ENCODE measurements around the gene PPP2R2C.

Gene PPP2R2C

GRCh38 chr4:6396696-6397236 is 75.6 kb downstream of the PPP2R2C start:
- TF ChIP-seq, protein P1, sequence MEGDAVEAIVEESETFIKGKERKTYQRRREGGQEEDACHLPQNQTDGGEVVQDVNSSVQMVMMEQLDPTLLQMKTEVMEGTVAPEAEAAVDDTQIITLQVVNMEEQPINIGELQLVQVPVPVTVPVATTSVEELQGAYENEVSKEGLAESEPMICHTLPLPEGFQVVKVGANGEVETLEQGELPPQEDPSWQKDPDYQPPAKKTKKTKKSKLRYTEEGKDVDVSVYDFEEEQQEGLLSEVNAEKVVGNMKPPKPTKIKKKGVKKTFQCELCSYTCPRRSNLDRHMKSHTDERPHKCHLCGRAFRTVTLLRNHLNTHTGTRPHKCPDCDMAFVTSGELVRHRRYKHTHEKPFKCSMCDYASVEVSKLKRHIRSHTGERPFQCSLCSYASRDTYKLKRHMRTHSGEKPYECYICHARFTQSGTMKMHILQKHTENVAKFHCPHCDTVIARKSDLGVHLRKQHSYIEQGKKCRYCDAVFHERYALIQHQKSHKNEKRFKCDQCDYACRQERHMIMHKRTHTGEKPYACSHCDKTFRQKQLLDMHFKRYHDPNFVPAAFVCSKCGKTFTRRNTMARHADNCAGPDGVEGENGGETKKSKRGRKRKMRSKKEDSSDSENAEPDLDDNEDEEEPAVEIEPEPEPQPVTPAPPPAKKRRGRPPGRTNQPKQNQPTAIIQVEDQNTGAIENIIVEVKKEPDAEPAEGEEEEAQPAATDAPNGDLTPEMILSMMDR (IDR thresholded peaks at IDR 0.05; ENCODE audit: low read depth, low read length, missing control alignments): no peak

DNA sequence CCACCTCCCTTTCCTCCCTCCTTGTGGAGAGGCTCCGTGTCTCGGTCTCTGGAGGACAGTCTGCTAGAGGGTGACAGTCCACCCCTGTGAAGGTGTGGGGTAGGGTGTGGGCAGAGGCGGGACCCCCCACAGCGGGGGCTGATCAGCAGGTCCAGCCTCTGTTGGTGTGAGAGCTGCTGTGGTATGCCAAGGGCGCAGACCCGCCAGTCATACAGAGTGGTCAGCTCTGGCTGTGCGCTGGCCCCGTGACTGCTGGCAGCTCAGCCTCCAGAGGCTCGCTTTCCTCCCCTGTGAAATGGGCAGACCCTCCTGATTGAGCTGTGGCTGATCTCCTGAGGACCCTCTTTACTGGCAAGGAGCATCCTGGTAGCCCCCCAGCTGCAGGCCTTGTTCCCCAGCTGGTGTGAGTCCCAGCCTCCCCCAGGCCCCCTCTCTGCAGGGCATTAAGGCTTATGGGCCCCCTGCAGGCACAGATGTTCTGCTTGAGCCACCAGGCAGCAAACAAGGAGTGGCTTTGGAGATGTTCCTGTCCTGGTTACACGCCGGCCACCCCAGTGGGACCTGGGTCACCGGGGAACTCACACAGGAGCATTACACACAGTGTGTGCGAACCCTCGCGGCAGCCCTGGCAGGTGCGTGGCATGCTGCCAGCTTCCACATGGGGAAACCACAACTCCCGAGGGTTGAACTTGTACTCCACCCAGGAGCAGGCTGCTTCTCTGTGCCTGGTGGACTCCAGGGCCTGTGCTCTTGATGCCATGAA is 76.8 kb downstream of the PPP2R2C start:
- no peak overlapping the region for H3K4me3 ChIP-seq (ENCODE audit: low read depth, low read length)
- DNase-seq (ENCODE audit: low read depth): no peak
- TF ChIP-seq, protein P1 (IDR thresholded peaks at IDR 0.05; ENCODE audit: low read depth, low read length, missing control alignments): no peak

More at GRCh38 chr4:6396696-6397236, 75.6 kb downstream of the PPP2R2C start:
- H3K4me3 ChIP-seq (ENCODE audit: low read depth, low read length): no peak overlapping the region
- no peak for DNase-seq (ENCODE audit: low read depth)

GRCh38 chr4:6394671-6395081 is 77.7 kb downstream of the PPP2R2C start:
- no peak overlapping the region for H3K4me3 ChIP-seq (ENCODE audit: low read depth, low read length)
- TF ChIP-seq, protein P1 (IDR thresholded peaks at IDR 0.05; ENCODE audit: low read depth, low read length, missing control alignments): no peak
- no peak for DNase-seq (ENCODE audit: low read depth)

- no peak overlapping the region for H3K4me3 ChIP-seq (ENCODE audit: low read depth, low read length)
- DNase-seq (ENCODE audit: low read depth): no peak
- TF ChIP-seq, protein P1 (IDR thresholded peaks at IDR 0.05; ENCODE audit: low read depth, low read length, missing control alignments): no peak
Measured at GRCh38 chr4:6393544-6394475, 78.6 kb downstream of the PPP2R2C start.

DNA sequence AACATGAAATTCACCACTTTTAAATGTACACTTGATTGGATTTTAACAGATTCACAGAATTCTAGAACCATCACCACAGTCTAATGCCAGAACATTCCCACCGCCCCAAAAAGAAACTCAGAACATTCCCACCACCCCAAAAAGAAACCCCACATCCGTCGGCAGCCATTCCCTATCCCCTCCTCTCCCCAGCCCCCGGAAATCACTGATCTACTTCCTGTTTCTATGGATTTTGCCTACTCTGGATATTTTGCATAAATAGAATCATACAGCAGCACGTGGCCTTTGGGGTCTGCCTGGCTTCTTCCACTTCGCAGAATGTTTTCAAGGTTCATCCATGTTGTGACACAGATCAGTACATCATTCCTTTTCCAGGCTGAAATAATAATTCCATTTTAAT is 79.3 kb downstream of the PPP2R2C start:
- TF ChIP-seq, protein P1 (IDR thresholded peaks at IDR 0.05; ENCODE audit: low read depth, low read length, missing control alignments): no peak
- no peak for DNase-seq (ENCODE audit: low read depth)
- no peak overlapping the region for H3K4me3 ChIP-seq (ENCODE audit: low read depth, low read length)

- TF ChIP-seq, protein P1 (IDR thresholded peaks at IDR 0.05; ENCODE audit: low read depth, low read length, missing control alignments): no peak
- DNase-seq (ENCODE audit: low read depth): no peak
- H3K4me3 ChIP-seq (ENCODE audit: low read depth, low read length): no peak overlapping the region
Measured at GRCh38 chr4:6392407-6392806, 80.0 kb downstream of the PPP2R2C start.
